ENCODE results near the gene KCNIP2. TPM values are rescaled to one million over a fixed set of nuclear protein-coding genes. Genes with fewer than 3 reads are reported as not detected.

KCNIP2 gene
- total RNA-seq, 1 donor from 2014 or later: not detected

- peak overlapping the region; percentile 49 for H3K4me3 ChIP-seq (ENCODE audit: low read depth, low read length)
- DNase-seq (ENCODE audit: low read depth): peak; percentile 73
- FAIRE-seq: peak; percentile 86
- TF ChIP-seq CTCF (IDR thresholded peaks at IDR 0.05; ENCODE audit: insufficient read depth, low read length, severe bottlenecking): no peak
- H3K36me3 ChIP-seq (ENCODE audit: control insufficient read depth, insufficient read depth, low read length): peaks cover 1% of the 10 kb centered on the region
- no peaks in the 10 kb centered on the region for H3K27me3 ChIP-seq (ENCODE audit: control insufficient read depth, insufficient read depth, low read length)
Observed at GRCh38 chr10:101830322-101831168, 13.1 kb downstream of the KCNIP2 start.

GRCh38 chr10:101829561-101830315 lies 13.9 kb downstream of the KCNIP2 start:
- TF ChIP-seq CTCF (IDR thresholded peaks at IDR 0.05; ENCODE audit: insufficient read depth, low read length, severe bottlenecking): no peak
- peaks cover 1% of the 10 kb centered on the region for H3K36me3 ChIP-seq (ENCODE audit: control insufficient read depth, insufficient read depth, low read length)
- peak overlapping the region; percentile 49 for H3K4me3 ChIP-seq (ENCODE audit: low read depth, low read length)
- FAIRE-seq: no peak
- no peak for DNase-seq (ENCODE audit: low read depth)
- no peaks in the 10 kb centered on the region for H3K27me3 ChIP-seq (ENCODE audit: control insufficient read depth, insufficient read depth, low read length)

GRCh38 chr10:101828766-101829551 lies 14.6 kb downstream of the KCNIP2 start:
- H3K27me3 ChIP-seq (ENCODE audit: control insufficient read depth, insufficient read depth, low read length): no peaks in the 10 kb centered on the region
- H3K4me3 ChIP-seq (ENCODE audit: low read depth, low read length): peak overlapping the region; percentile 31
- no peak for TF ChIP-seq CTCF (IDR thresholded peaks at IDR 0.05; ENCODE audit: insufficient read depth, low read length, severe bottlenecking)
- H3K36me3 ChIP-seq (ENCODE audit: control insufficient read depth, insufficient read depth, low read length): peaks cover 1% of the 10 kb centered on the region
- FAIRE-seq (no peak), DNase-seq (ENCODE audit: low read depth) (no peak)

- DNase-seq (ENCODE audit: low read depth): no peak
- H3K27me3 ChIP-seq (ENCODE audit: control insufficient read depth, insufficient read depth, low read length): no peaks in the 10 kb centered on the region
- peaks cover 1% of the 10 kb centered on the region for H3K36me3 ChIP-seq (ENCODE audit: control insufficient read depth, insufficient read depth, low read length)
- no peak overlapping the region for H3K4me3 ChIP-seq (ENCODE audit: low read depth, low read length)
- no peak for TF ChIP-seq CTCF (IDR thresholded peaks at IDR 0.05; ENCODE audit: insufficient read depth, low read length, severe bottlenecking)
- no peak for FAIRE-seq
Observed at GRCh38 chr10:101827919-101828600, 15.5 kb downstream of the KCNIP2 start.

GRCh38 chr10:101826852-101827434 lies 16.7 kb downstream of the KCNIP2 start:
- FAIRE-seq: no peak
- Histone ChIP-seq H3K36me3 (ENCODE audit: control insufficient read depth, insufficient read depth, low read length) (peaks cover 1% of the 10 kb centered on the region), H3K27me3 (ENCODE audit: control insufficient read depth, insufficient read depth, low read length) (no peaks in the 10 kb centered on the region), H3K4me3 (ENCODE audit: low read depth, low read length) (no peak overlapping the region)
- no peak for DNase-seq (ENCODE audit: low read depth)
- no peak for TF ChIP-seq CTCF (IDR thresholded peaks at IDR 0.05; ENCODE audit: insufficient read depth, low read length, severe bottlenecking)
